NT2/D1 (cell line): ENCODE data around the gene MYRF.

Experiments used
- SUZ12 ChIP-seq: IDR thresholded peaks from 2 replicates; pipeline ENCODE4 v1.6.1; 2011; ENCODE audit not compliant: insufficient read length, insufficient read depth; ENCODE audit errors: extremely low read depth
- ZNF274 ChIP-seq: IDR thresholded peaks from 2 replicates; pipeline ENCODE4 v1.6.1; 2011; ENCODE audit warnings: mild to moderate bottlenecking, low read depth, low read length

- TF ChIP-seq SUZ12: no peak
- TF ChIP-seq ZNF274: no peak
Observed at GRCh38 chr11:61738776-61739175, 13.7 kb upstream of the MYRF start.
